ENCODE data around the gene ESR2.

The ESR2 gene

GRCh38 chr14:64303471-64303917 is 9.3 kb upstream of the ESR2 start:
- Histone ChIP-seq H3K36me3 (ENCODE audit: control insufficient read depth, insufficient read depth, low read length) (no peaks in the 10 kb centered on the region), H3K4me1 (no peaks in the 10 kb centered on the region), H3K27me3 (ENCODE audit: control insufficient read depth, insufficient read depth, low read length) (no peaks in the 10 kb centered on the region), H3K4me2 (ENCODE audit: low read length) (no peak overlapping the region), H3K79me2 (no peaks in the 10 kb centered on the region), H3K4me3 (ENCODE audit: low read depth, low read length) (no peak overlapping the region), H3K27ac (no peak overlapping the region), H2AFZ (no peak overlapping the region), H3K9me3 (ENCODE audit: control insufficient read depth, low read length) (no peaks in the 10 kb centered on the region), H3K9ac (no peak overlapping the region)
- peak; percentile 89 for TF ChIP-seq CTCF (IDR thresholded peaks at IDR 0.05)

- H3K4me1 ChIP-seq = peaks cover 4% of the 10 kb centered on the region
- no peak overlapping the region for H3K4me2 ChIP-seq (ENCODE audit: low read length)
- H2AFZ ChIP-seq = no peak overlapping the region
- H3K4me3 ChIP-seq (ENCODE audit: low read depth, low read length) = no peak overlapping the region
- no peak for TF ChIP-seq CTCF (IDR thresholded peaks at IDR 0.05)
- no peak overlapping the region for H3K9ac ChIP-seq
- no peak overlapping the region for H3K27ac ChIP-seq
- no peaks in the 10 kb centered on the region for H3K36me3 ChIP-seq (ENCODE audit: control insufficient read depth, insufficient read depth, low read length)
- H3K79me2 ChIP-seq = no peaks in the 10 kb centered on the region
- no peaks in the 10 kb centered on the region for H3K27me3 ChIP-seq (ENCODE audit: control insufficient read depth, insufficient read depth, low read length)
- no peaks in the 10 kb centered on the region for H3K9me3 ChIP-seq (ENCODE audit: control insufficient read depth, low read length)
These were observed 4.6 kb upstream of the ESR2 start for GRCh38 chr14:64298773-64299172.

GRCh38 chr14:64296561-64296960 is 2.4 kb upstream of the ESR2 start:
- Histone ChIP-seq H3K27ac (no peak overlapping the region), H3K27me3 (ENCODE audit: control insufficient read depth, insufficient read depth, low read length) (no peaks in the 10 kb centered on the region), H3K4me1 (peaks cover 4% of the 10 kb centered on the region), H3K9ac (no peak overlapping the region), H3K4me3 (ENCODE audit: low read depth, low read length) (no peak overlapping the region), H2AFZ (no peak overlapping the region), H3K36me3 (ENCODE audit: control insufficient read depth, insufficient read depth, low read length) (no peaks in the 10 kb centered on the region), H3K4me2 (ENCODE audit: low read length) (no peak overlapping the region), H3K79me2 (no peaks in the 10 kb centered on the region), H3K9me3 (ENCODE audit: control insufficient read depth, low read length) (no peaks in the 10 kb centered on the region)
- TF ChIP-seq CTCF (IDR thresholded peaks at IDR 0.05) = no peak

GRCh38 chr14:64294672-64295413 is 672 bp upstream of the ESR2 start:
- Histone ChIP-seq H3K79me2 (no peaks in the 10 kb centered on the region), H3K27me3 (ENCODE audit: control insufficient read depth, insufficient read depth, low read length) (no peaks in the 10 kb centered on the region), H3K9me3 (ENCODE audit: control insufficient read depth, low read length) (no peaks in the 10 kb centered on the region), H3K36me3 (ENCODE audit: control insufficient read depth, insufficient read depth, low read length) (no peaks in the 10 kb centered on the region), H3K27ac (no peak overlapping the region), H3K4me3 (ENCODE audit: low read depth, low read length) (peak overlapping the region; percentile 47), H3K9ac (no peak overlapping the region), H3K4me1 (peaks cover 4% of the 10 kb centered on the region), H2AFZ (peak overlapping the region; percentile 78), H3K4me2 (ENCODE audit: low read length) (peak overlapping the region; percentile 86)
- peak; percentile 90 for TF ChIP-seq CTCF (IDR thresholded peaks at IDR 0.05)

GRCh38 chr14:64292197-64292596 is 2.0 kb downstream of the ESR2 start:
- Histone ChIP-seq H3K4me2 (ENCODE audit: low read length) (no peak overlapping the region), H3K9me3 (ENCODE audit: control insufficient read depth, low read length) (no peaks in the 10 kb centered on the region), H3K4me3 (ENCODE audit: low read depth, low read length) (no peak overlapping the region), H2AFZ (no peak overlapping the region), H3K27ac (no peak overlapping the region), H3K4me1 (peaks cover 4% of the 10 kb centered on the region), H3K79me2 (no peaks in the 10 kb centered on the region), H3K9ac (no peak overlapping the region), H3K36me3 (ENCODE audit: control insufficient read depth, insufficient read depth, low read length) (no peaks in the 10 kb centered on the region), H3K27me3 (ENCODE audit: control insufficient read depth, insufficient read depth, low read length) (no peaks in the 10 kb centered on the region)
- no peak for TF ChIP-seq CTCF (IDR thresholded peaks at IDR 0.05)
